ENCODE results near the gene DLL3. TPM values are rescaled to one million over a fixed set of nuclear protein-coding genes. Genes with fewer than 3 reads are reported as not detected.

Gene DLL3
- total RNA-seq, 2 donors from 2014 or later = not detected

- Histone ChIP-seq H3K27ac (no peak overlapping the region), H3K9me3 (no peaks in the 10 kb centered on the region), H3K4me1 (no peaks in the 10 kb centered on the region), H3K36me3 (peaks cover 27% of the 10 kb centered on the region), H3K9ac (ENCODE audit: low read depth in 2 of 2, low read length in 2 of 2) (no peak overlapping the region), H3K4me3 (no peak overlapping the region), H3K27me3 (no peaks in the 10 kb centered on the region)
- intact Hi-C loops (cut with DNase I) = no loop called here
- DNase-seq = no peak
- no peak for TF ChIP-seq CTCF (IDR thresholded peaks at IDR 0.05)
Observed at GRCh38 chr19:39467941-39468340, 30.8 kb upstream of the DLL3 start.

DNA sequence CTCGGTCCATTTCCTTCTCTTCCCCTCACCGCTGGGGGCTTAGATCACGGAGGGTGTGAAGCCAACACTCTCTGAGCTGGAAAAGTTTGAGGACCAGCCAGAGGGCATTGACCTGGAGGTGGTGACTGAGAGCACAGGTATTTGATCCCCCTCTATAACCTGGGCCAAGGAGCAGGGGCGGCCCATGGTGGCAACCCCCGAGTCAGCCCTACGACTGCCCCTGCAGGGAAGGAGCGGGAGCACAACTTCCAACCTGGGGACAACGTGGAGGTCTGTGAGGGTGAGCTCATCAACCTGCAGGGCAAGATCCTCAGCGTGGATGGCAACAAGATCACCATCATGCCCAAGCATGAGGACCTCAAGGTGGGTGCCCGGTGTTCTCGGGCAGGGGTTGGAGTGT is 29.7 kb upstream of the DLL3 start:
- Histone ChIP-seq H3K27ac (no peak overlapping the region), H3K4me1 (no peaks in the 10 kb centered on the region), H3K27me3 (no peaks in the 10 kb centered on the region), H3K9me3 (no peaks in the 10 kb centered on the region), H3K4me3 (no peak overlapping the region), H3K9ac (ENCODE audit: low read depth in 2 of 2, low read length in 2 of 2) (no peak overlapping the region), H3K36me3 (peaks cover 27% of the 10 kb centered on the region)
- DNase-seq = no peak
- intact Hi-C loops (cut with DNase I) = no loop called here
- TF ChIP-seq CTCF (IDR thresholded peaks at IDR 0.05) = no peak

- Histone ChIP-seq H3K9ac (ENCODE audit: low read depth in 2 of 2, low read length in 2 of 2) (no peak overlapping the region), H3K36me3 (peaks cover 27% of the 10 kb centered on the region), H3K27ac (no peak overlapping the region), H3K4me1 (no peaks in the 10 kb centered on the region), H3K27me3 (no peaks in the 10 kb centered on the region), H3K9me3 (no peaks in the 10 kb centered on the region), H3K4me3 (no peak overlapping the region)
- no peak for DNase-seq
- no peak for TF ChIP-seq CTCF (IDR thresholded peaks at IDR 0.05)
- intact Hi-C loops (cut with DNase I) = no loop called here
Observed at GRCh38 chr19:39469567-39469966, 29.2 kb upstream of the DLL3 start.

DNA sequence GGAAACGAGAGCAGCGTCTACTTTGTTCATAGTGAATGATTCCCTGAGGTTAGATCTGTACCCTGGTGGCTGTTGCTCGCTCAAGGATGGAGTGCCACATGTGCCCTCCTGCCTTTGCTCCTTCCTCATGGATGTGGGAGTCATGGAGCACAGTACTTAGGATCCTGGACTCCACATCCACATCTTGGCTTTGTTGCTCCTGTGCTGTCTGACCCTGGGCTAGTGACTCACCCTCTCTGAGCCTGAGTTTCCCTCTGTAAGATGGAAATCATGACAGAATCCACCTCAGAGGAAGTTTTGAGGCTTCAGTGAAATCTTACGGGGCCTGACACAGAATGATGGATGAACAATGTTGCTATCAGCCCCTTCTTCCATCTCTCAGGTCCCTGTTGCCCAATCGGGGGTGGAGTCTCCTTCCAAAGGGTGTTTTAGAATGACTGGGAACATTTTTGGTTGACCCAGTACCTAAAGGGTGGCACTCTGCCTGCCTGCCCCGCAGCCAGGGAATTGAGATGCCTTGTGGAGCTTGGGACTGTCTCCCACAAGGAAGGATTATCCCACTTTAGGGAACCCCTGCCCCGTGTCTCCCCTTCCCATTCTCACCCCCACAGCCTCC is 27.9 kb upstream of the DLL3 start:
- no peak overlapping the region for H3K9ac ChIP-seq (ENCODE audit: low read depth in 2 of 2, low read length in 2 of 2)
- TF ChIP-seq CTCF (IDR thresholded peaks at IDR 0.05) = no peak
- H3K4me1 ChIP-seq = no peaks in the 10 kb centered on the region
- H3K9me3 ChIP-seq = no peaks in the 10 kb centered on the region
- H3K36me3 ChIP-seq = peaks cover 21% of the 10 kb centered on the region
- H3K27ac ChIP-seq = no peak overlapping the region
- intact Hi-C loops (cut with DNase I) = loop anchor here (5.0 kb wide), 1 partner anchor 61 kb away; the partner anchor contains the start of gene EID2B
- no peak overlapping the region for H3K4me3 ChIP-seq
- no peak for DNase-seq
- no peaks in the 10 kb centered on the region for H3K27me3 ChIP-seq

GRCh38 chr19:39471756-39472536 is 26.8 kb upstream of the DLL3 start:
- Histone ChIP-seq H3K9me3 (no peaks in the 10 kb centered on the region), H3K27ac (no peak overlapping the region), H3K4me1 (no peaks in the 10 kb centered on the region), H3K9ac (ENCODE audit: low read depth in 2 of 2, low read length in 2 of 2) (no peak overlapping the region), H3K36me3 (peaks cover 15% of the 10 kb centered on the region), H3K4me3 (no peak overlapping the region), H3K27me3 (no peaks in the 10 kb centered on the region)
- TF ChIP-seq CTCF (IDR thresholded peaks at IDR 0.05) = no peak
- DNase-seq = no peak
- intact Hi-C loops (cut with DNase I) = loop anchor here (5.0 kb wide), 1 partner anchor 60 kb away; the partner anchor contains the start of gene EID2B

Data from colonic mucosa (tissue), 4 donors.